Stimulated activated CD8-positive, alpha-beta memory T cell treated with anti-CD3 and anti-CD28 coated beads, Interleukin-12 subunit alpha, Interleukin-12 subunit beta, amount 100 ng/mL, for 1 hour (primary cell): ENCODE data around the gene AGPS.
"Not testable (repeated sequence)": the region's sequence is repeated elsewhere in the genome, so short reads cannot be mapped to it uniquely, and the experiment has no call there.

ENCODE experiments used
- DNase-seq: peaks from one replicate; pipeline ENCODE4 v3.0.0-alpha.2; 2020; ENCODE audit warnings: low read depth

AGPS gene

GRCh38 chr2:177385151-177385550 is 7.4 kb upstream of the AGPS start:
- no peak for DNase-seq

DNA sequence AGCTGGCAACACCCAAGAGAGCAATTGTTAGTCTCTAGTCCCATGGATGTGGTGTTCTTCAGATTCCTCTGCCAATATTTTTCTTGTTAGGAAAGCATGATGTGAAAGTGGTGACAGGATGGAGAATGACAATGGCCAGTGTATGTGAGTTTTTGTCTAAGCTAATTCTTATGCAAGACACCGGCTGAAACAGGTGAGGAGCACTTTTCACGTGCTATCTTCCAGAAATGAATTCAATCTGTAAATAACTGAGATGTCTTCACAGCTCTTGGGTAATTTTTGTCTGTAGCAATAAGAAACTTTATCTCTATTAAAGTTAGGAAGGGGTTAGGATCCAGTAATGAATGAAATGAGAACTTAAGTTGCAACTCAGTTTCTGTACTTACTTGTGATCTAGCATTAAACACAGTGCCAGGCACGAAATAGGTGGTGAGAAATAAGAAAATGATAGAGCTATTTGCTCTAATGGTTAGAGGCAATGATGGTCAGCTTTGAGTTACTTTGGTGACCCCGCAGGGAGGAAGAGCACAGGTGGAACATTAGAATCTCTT is 676 bp upstream of the AGPS start:
- no peak for DNase-seq

GRCh38 chr2:177393203-177393755 is 706 bp downstream of the AGPS start:
- DNase-seq = peak; percentile 1

DNA sequence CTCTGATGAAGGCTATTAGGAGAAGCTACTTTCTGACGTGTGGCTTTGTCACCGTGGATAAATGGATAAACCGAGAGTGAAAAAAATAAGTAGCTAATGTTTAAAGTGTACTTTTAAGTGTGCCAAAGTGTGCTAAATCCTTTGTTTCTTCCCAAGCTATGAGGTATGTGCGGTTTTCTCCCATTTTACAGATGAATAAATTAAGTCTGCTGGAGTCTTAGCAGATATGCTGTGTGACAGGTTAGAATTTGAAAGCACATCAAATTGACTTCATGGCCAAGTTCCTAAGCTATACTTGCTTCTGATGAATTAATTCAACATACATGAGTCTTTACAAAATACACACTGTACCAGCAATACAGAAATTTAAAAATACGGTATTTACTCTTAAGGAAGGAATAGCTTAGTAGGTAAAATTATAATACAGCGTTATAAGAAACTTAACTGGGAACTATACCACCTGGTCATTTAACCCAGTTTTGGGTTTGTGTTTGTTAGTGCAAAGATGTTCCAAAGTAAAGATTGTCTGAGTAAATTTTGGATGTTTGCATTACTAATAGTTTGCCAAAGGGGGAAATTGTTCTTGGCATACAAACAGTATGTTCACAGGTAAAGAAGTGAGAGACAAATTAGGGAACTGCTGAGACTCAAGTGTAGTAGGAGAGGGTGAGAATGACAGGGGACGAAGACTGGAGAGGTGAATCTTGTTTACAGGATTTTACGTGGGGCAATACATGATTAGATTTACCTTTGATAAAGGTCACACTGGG is 1.4 kb downstream of the AGPS start:
- no peak for DNase-seq

- DNase-seq = no peak
Measured at GRCh38 chr2:177394594-177394973, 2.0 kb downstream of the AGPS start.

DNA sequence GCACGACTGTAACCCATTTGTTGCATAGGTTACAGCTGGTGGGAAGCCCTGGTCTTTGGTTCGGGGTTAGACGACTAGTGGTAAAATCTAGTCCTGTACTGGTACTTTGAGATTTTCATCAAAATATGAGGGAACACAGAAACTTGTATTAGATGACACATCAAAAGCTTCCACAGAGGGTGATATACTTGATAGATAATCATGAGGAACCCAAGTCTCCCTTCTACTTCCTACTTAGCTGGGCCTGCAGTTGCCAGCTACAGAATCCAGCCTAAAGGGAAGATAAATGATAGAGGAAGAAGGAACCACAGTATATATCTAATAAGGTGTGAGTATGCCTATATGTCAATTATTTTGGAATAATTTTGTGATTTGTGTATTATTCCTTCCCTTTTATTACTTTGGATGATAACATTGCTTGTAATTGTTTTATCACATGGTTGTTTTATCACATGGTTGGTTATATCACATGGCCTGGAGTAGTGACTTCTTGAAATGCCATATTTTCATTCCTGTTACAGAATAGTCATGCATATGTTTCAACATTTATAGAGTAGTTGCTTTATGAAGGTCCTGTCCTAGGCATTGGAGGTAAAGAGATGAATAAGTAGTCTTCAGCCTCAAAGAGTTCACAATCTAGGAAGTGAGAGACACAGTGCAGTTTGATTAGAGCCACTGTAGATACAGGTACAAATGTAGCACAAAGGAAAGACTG is 2.9 kb downstream of the AGPS start:
- no peak for DNase-seq

DNA sequence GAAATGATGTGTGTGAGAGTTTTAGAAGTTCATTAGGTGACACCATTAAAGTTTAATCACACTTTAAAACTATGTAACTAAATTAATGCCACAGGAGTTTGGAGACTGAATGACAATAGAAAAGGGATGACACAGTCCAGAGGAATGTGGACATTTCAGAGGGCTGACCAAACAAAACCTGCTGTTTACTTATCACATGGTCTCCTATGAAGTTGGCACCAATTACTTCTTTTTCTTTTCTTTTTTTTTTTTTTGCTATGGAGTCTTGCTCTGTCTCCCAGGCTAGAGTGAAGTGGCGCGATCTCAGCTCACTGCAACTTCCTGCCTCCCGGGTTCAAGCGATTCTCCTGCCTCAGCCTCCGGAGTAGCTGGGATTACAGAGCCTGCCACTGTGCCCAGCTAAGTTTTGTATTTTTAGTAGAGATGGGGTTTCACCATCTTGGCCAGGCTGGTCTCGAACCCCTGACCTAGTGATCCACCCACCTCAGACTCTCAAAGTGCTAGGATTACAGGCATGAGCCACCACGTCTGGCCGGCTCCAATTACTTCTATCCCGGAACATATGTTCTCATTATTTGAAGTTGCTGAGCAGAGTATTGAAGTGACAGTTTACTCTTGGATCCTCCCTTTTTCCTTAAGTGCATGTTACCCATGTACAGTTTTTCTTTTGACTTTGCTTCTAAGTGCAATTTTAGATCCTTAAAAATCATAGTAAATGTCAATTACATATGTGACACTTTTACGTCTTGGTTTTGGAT is 4.3 kb downstream of the AGPS start:
- DNase-seq = no peak

GRCh38 chr2:177397481-177398289 is 5.1 kb downstream of the AGPS start:
- no peak for DNase-seq

- DNase-seq = no peak
Measured at GRCh38 chr2:177398290-177398683, 5.7 kb downstream of the AGPS start.

- DNase-seq = no peak
Measured at GRCh38 chr2:177398791-177399190, 6.2 kb downstream of the AGPS start.

DNA sequence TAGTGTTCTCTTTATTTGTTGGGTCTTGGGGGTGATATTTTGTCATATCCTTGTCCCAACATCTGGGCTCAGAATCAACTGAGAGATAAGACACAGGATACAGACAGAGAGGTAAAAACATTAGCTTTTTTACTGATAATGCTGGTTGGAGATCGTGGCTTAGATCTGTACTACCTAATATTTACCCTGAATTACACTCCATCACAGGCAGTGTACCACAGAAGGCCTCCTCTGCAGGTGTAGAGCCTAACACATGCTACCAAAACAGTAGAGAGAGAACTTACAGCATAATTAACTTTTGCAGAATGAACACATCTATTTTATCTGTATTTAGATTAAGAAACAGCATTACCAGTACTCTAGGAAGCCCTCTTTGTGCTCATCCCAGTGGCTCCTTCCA is 6.8 kb downstream of the AGPS start:
- no peak for DNase-seq

- no peak for DNase-seq
Measured at GRCh38 chr2:177400337-177400923, 7.9 kb downstream of the AGPS start.

GRCh38 chr2:177402096-177402495 is 9.5 kb downstream of the AGPS start:
- DNase-seq = no peak

- DNase-seq = no peak
Measured at GRCh38 chr2:177403838-177404237, 11.3 kb downstream of the AGPS start.

- no peak for DNase-seq
Measured at GRCh38 chr2:177404243-177404642, 11.7 kb downstream of the AGPS start.

DNA sequence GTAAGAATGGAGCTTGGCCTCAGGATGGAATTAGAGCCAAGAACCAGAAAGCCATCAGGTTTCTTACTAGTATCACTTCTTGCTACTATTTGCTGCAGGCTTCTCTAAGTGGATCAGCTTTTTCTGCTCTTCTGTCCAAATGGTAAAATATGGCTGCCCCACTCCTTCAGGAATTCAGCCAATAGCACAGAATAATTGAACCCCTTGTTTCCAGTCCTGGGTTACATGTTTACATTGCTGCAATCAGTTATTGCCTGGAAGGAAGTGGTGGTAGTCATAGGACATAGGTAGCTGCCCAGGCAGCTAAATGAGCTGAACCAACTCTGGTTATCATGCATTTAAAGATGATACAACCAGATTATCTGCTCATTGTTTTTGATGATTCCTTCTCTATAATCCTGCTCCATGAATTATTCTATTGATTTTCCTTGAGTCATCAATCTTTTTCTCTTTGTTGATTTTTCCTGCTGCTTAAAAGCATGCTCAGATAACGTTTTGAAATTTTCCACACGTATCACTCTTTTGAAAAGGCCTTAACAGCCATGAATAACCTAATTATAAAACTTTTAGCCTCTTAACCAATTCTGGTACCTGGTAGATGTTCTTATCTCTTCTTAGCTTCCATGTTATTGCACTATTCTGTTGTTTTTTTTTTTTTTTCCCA is 12.6 kb downstream of the AGPS start:
- DNase-seq = no peak

- no peak for DNase-seq
Measured at GRCh38 chr2:177406182-177406581, 13.6 kb downstream of the AGPS start.

DNA sequence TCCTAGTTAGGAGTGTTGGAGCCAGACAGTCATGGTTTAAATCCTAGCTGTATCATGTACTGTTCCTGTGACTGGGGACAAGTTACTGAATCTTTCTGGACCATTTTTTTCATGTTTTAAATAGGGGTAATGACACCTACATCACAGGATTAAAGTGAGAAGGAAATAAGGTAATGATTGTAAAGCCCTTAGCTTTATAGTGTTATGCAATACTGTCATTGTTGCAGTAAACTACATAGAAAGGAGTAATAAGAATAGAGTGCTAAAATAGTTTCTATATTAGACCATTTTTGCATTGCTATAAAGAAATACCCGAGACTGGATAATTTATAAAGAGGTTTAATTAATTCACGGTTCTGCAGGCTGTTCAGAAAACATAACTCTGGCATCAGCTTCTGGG is 14.5 kb downstream of the AGPS start:
- no peak for DNase-seq

DNA sequence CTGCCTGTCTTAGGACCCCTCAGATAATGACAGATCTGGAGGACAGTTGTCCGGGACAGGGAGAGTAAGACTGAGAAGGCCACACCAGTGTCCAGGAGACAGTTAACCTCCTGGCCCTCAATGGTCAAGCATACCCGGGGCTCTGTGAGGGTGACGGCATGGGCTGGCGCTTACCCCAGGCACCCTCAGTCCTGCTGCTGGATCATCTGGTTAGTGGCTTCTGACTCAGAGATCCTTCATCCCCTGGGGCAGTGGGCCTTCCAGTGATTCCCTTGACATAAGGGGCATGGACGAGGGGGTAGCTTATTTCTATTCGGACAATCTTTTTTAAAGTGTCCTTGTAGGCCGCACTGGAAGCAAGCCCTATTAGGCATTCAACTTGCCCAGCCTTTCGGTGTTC is 18.1 kb downstream of the AGPS start:
- not testable (repeated sequence) for DNase-seq

- no peak for DNase-seq
Measured at GRCh38 chr2:177413703-177414102, 21.1 kb downstream of the AGPS start.

DNA sequence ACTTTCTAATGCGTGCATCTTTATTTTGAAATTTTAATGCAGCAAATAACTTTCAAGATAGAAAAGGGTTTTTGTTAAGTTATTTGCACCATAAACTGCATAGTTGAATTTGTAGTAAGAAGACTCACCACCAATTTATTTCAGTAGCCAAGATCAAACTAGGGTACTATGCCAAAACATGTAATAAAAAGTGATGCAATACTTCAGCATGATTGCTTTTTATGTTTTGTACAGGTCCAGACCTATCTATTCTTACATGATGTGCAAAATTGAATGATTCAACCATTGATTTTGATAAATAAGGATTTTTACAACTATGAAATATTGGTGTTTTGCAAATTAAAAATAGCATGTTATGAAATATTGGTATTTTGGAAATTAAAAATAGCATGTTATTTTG is 26.7 kb downstream of the AGPS start:
- no peak for DNase-seq
